GM19099 (cell line): ENCODE results near the gene LRRC56.

Experiments used
- POLR2A ChIP-seq: IDR thresholded peaks from 3 replicates; pipeline ENCODE4 v1.6.1; 2011; ENCODE audit warnings: low read depth; ENCODE audit not compliant: insufficient read length; ENCODE audit errors: extremely low read depth

The LRRC56 gene

DNA sequence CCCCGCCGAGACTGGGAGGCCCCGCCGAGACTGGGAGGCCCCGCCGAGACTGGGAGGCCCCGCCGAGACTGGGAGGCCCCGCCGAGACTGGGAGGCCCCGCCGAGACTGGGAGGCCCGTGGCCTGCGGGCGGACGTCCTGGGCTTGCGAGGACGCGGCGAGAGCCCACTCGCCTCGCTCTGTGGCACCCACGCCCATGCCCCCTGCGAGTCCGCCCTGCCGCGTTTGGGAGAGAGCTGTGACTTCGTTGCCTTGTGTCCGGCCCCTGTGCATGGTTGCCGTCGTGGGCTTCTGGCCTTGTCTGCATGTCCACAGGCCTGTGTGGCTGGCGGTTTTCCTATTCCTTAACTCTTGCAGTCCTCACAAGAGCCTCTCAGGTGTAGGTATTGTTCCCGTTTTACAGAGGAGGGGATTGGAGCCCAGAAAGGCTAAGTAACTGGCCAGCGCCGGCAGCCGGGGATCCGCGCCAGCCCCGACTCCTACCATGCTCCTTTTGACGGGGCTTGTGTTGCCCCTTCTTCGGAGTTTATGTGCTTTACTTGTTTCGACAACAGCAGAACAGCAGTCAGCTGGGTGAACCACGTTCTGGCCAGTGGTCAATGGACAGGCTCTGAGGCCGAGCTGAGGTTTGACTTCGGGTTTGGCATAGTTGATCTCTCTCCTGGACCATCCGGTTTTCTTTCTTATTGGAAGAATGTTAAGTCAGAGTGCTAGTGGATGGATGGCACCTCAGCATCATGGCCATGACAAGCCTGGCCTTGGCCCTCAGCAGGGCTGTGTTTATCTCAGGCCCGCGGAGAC is 39.7 kb downstream of the LRRC56 start:
- no peak for TF ChIP-seq POLR2A

DNA sequence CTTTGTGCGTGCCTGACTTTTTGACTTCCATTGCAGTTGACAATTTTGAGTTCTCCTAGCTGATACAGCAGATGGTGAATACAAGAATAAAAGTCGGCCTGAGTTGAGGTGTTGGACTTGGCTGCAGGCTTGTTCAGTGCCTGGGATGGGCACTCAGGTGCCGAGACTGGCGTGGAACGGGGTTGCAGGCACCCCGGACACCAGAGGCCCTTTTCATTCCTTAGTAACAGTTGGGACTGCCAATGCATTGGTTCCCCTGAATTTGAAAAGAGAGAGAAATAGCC is 40.2 kb downstream of the LRRC56 start:
- no peak for TF ChIP-seq POLR2A

DNA sequence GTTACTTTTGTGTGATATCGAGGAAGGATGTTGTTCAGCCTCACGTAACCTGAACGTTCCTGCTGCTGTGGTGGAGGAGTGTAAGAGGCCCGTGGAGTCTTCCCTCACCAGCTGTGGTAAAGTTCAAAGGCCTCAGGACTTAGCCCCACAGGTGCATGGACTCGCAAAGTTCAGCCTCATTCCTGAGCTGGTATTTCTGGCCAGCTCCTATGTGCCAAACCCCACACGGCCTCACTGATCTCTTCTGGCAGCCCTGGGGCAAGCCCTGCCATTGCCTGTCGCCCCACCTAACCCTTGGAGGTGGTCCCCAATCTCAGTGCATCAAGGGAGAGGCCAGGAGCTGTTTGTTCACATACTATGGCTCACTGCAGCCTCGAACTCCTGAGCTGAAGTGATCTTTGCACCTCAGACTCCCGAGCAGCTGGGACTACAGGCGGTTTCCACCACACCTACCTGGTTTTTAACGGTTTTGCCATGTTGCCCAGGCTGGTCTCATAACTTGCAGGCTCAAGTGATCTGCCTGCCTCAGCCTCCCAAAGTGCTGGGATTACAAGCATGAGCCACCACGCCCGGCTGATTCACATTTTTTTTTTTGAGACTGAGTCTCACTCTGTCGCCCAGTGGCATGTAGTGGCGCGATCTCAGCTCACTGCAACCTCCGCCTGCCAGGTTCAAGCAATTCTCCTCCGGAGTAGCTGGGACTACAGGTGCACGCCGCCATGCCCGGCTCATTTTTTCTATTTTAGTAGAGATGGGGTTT is 41.1 kb downstream of the LRRC56 start:
- TF ChIP-seq POLR2A: no peak

DNA sequence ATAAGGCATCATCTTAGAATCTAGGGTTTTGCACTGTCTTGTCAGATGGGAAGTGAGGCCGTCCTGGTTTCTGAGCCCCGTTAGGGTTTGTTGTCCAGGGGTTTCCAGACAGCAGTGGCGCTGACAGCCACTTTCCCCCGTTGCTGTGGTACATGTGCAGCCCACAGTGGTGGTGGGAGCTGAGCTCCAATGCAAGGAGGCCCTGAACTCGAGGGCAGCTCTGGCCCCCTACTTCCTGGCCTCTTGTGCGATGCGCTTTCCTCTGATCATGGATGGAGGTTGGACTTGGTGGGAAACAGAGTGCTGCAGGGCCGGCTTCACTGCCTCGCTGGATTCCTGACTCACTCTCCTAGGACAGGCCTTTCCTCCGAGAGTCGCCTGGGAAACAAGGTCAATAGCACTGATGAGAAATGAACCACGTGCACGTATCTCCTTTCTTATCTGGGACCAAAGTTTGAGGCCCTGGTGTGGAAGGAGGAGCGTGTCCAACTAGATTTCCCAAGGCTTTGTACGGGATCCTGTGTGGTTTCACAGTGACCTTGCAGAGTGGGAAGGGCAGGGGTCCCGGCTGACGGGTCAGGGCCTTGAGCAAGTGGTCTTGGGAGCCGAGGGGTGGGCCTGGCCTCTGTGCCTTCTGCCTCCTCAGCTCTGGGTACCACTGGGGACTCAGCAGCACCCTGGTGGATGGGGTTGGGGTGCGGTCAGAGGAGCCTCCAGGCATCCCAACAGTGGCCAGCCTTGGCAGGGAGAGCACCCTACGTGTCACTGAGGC is 42.7 kb downstream of the LRRC56 start:
- TF ChIP-seq POLR2A: no peak

DNA sequence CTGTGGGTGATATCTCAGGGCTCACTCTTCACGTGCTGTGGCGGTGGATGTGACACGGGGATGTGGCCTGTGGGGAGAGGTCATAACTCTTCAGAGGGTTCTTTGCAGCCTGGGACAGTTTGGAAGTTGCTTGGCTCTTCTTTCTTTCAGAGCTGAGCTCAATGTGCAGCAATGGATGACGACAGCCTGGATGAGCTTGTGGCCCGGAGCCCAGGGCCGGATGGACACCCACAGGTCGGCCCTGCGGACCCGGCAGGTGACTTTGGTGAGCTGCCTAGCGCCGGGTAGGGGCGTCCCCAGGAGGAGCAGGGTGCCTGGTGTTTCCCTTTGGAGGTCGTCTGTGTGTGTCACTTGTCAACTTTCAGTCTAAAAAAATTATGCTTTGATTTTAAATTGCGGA is 44.0 kb downstream of the LRRC56 start:
- TF ChIP-seq POLR2A: no peak

DNA sequence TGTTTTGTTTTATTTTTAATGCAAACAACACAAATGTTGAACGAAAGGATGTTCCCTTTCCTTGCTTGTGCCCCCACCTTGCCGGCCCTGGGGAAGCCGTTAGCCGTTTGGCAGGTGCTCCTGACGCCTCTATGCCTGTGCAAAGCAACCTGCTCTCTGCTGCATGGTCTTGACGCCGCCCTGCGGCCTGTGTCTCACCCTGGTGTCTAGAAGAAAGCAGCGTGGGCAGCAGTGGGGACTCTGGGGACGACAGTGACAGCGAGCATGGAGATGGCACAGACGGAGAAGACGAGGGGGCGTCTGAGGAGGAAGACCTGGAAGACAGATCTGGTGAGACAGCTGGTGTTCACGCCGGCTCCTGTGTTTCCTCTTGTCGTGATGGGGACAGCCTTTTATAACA is 44.4 kb downstream of the LRRC56 start:
- TF ChIP-seq POLR2A: no peak

DNA sequence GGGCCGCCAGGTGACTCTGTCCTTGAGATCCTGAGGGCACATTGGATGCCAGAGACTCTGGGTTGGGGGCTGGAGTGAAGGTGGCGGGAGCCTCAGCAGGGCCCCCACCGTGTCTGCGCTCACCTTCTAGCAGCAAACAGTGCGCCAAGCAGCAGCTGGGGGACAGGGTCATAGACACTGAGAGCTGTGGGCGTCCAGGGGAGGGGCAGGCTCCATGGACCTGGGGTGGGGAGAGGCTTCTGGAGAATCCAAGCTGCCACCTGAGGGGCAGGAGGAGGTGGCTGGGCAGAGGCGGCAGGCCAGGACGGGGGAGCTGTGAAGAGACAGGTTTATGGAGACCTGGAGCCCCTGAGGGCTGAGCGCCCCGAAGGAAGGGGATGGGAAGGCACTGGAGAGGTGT is 47.0 kb downstream of the LRRC56 start:
- TF ChIP-seq POLR2A: no peak

DNA sequence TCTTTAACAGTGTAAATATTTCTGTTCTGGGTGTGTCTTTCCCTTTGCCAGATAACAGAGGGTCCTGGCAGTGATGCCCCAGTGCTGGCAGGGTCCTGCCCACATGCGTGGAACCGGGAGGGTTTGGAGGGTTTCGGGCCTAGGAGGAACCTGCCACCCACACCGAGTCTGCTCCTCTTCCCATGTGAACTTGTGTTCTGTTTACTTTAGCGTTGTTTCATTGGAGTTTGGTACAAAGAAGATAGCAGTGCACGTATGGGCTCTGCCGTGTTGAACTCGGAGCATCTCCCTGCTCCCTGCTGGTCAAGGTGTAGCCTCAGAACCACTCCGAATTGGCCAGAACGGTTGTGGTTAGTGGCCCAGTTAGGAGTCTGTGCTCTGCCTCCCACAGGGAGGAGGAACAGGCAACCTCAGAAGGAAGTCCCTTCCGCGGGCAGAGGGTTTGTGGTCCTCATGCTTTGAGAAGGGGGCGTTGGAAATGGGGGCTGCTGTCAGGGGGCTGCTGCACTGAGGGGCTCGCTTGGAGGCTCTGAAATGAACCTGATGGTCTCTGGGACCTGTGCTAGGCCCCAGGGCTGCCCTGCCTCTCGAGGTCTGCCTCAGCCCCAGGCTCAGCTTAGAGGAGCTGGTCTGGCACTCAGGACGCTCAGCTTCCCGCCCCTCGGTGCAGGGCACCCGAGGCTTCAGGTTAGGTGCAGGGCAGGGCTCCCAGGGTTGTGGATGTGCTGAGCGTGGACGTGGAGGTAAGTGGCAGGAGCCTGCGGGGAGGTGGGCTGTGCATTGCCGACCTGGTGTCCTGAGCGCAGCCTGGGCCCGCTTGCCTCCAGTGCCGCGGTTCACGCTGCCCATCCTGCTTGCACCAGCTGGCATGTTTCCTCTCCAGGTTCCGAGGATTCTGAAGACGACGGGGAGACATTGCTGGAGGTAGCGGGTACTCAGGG is 49.3 kb downstream of the LRRC56 start:
- no peak for TF ChIP-seq POLR2A

DNA sequence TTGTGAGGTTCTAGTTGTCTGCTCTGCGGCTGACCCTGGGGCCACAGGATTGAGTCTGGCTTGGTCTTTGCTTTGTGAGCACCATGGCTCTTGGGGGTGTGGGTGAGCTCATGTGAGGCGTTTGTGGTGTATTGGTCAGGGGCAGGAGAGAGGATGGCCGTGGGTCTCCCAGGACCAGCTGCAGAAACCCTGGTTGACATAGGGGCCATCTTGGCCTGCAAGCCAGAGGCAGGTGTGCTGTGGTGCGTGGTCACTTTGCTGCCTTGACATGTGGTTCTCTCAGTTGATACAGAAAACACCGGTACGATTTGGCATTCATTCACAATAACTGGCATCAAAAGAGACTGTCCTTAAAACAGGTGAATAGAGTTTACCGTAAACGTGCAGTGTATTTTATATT is 50.2 kb downstream of the LRRC56 start:
- TF ChIP-seq POLR2A: no peak

DNA sequence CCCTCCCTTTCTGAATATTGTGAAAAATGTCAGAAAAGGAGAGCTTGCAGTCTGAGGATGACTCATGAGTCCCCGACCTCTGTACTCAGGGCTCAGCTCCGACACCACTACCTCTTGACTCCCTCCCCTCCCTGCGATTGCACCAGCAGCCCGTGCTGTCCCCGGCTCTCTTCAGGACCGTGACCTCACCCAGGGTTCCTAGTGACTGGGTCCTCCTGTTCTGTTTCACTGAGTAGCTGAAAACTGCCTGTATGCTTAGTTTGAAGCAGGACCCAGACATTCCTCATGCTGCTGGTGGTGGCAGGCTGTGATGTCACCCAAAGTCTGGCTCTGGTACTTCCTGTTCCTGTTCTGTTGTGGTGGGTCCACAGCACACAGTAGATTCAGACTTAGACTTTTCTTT is 50.7 kb downstream of the LRRC56 start:
- TF ChIP-seq POLR2A: no peak

DNA sequence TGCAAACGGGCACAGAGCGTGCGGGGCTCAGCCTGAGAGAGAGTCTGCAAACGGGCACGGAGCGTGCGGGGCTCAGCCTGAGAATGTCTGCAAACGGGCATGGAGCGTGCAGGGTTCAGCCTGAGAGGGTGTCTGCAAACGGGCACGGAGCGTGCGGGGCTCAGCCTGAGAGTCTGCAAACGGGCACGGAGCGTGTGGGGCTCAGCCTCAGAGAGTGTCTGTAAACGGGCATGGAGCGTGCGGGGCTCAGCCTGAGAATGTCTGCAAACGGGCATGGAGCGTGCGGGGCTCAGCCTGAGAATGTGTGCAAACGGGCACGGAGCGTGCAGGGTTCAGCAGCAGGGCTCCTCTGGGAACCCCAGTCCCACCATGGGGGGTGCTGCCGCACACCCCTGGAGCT is 52.5 kb downstream of the LRRC56 start:
- no peak for TF ChIP-seq POLR2A

DNA sequence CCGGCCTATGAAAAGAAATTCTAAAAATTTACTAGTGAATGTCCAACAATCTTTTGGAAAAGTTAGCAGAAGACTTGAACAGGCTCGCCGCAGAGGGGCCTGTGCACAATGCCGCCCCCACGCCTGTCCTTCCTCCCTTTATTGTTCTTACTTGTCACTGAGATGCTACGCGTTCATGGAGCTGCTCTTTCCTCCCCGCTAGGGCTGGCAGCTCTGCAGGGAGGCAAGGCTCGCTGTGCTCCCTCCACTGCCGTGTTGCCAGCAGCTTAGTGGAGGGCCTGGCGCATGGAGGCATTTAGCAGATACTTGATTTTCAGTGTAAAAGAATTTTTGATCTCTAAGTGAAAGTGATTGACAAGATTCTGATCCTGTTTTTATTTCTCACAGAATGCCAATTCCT is 53.7 kb downstream of the LRRC56 start:
- TF ChIP-seq POLR2A: no peak

DNA sequence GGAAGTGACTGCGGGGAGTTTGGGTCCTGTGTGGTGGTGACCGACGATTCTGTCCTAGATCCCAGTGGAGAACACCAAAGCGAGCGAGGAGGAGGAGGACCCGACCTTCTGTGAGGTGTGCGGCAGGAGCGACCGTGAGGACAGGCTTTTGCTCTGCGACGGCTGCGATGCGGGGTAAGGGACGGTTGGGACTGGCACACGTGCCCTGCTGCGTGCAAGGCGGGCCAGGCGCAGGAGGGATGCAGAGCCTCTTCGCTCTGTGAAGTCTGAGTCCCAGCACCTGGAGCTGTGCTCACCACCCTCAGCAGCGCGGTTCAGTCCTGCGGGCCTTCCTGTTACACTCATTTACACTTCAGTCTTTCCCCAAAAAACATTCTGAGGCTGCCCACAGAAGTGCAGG is 55.2 kb downstream of the LRRC56 start:
- TF ChIP-seq POLR2A: no peak

DNA sequence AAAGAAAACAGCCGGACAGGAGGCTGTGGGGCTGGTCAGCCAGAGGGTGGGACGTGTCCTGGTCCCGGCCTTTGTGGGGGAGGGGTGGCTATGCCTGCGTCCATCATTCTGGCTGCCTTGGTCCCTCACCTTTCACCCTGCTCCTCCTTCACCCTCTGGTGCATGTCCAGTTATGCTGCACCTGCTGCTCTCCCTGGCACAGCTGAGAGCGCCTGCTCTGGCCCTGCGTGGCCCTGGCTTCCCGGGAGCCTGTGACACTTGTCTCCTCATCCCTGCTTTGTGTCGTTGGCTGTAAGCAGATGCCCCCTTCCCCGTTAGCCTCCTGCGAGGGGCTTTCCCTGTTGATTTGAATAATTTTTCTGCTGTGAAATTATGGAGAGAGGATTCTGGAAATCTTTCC is 55.6 kb downstream of the LRRC56 start:
- TF ChIP-seq POLR2A: no peak

DNA sequence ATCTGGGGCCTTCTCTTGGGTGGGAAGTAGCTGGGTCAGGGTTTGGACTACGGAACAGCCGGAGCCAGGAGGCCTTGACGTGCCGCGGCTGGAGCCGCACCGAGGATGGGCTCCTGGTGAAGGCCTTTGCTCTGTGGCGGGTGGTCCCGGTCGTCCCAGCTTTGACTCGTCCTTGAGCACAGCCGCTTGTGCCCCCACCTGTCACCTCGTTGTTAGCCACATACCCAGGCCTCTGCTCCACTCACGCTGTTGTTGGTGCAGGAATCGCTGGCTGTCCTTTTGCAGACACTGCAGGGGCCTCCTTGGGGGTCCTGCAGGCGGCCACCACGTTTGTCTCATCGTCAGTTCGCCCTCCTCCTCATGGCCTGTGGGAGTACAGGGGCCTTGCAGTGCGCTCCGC is 56.0 kb downstream of the LRRC56 start:
- no peak for TF ChIP-seq POLR2A

DNA sequence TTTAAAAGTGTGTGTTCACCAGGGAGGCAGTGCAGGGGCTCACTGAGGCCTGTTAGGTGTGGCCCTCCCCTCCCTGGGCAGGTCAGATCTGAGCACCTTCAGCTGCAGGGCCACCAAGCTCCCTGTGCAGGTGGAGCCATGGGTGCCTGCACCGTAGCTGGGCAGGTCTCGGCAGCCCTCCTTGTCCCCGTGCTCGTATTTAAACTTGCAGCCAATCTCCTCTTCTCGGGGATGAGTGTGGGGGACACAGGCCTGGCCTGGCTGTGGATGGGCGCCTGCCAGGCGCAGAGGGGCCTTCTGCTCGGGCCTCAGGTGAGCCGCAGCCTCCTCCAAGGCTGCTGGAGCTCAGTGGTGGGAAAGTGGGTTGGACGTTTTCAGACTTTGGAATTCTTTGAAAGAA is 58.1 kb downstream of the LRRC56 start:
- TF ChIP-seq POLR2A: no peak

DNA sequence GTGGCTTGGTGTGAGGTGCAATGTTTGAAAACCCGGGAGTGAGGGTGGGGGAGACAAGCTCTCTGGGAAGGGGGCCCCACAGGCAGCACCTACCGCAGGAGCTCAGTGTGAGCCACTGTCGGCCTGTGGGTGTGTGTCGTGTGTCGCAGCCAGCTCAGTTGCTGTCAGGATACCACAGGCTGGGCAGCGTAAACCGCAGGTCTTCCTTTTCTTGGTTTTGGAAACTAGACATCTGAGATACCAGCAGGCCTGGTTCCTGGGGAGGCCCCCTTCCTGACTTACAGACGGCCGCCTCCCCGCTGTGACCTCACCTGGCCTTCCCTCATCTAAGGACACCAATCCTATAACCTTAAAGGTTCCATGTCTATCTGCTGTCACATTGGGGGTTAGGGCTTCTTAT is 59.0 kb downstream of the LRRC56 start:
- TF ChIP-seq POLR2A: no peak
